Caki2 (cell line): ENCODE results near the gene ZMIZ2. TPM values are rescaled to one million over a fixed set of nuclear protein-coding genes. Genes with fewer than 3 reads are reported as not detected.
"Not testable (repeated sequence)": the region's sequence is repeated elsewhere in the genome, so short reads cannot be mapped to it uniquely, and the experiment has no call there.

ENCODE experiments used
- DNase-seq: peaks from one replicate; pipeline ENCODE4 v3.0.0-alpha.2; 2015; ENCODE audit warnings: low read depth
- in situ Hi-C: cut with HindIII; loops from 2 replicates; pipeline ENCODE4 v1.10.0; 2016; ENCODE audit warnings: low sequenced_read_pairs, low pct_unique_long_range_greater_than_20kb, mixed read lengths
- total RNA-seq: library from RNA; depleted of rRNA; stranded (reverse); fragments of >200 nt; shearing (Covaris generic); gene quantifications from 2 replicates; pipeline ENCODE4 v1.2.3, GENCODE V29; 2014; ENCODE audit warnings: low replicate concordance

ZMIZ2 gene
- total RNA-seq, 1 experiment from 2014 or later: 4.6 TPM

GRCh38 chr7:44789990-44790389 lies 41.3 kb downstream of the ZMIZ2 start:
- in situ Hi-C loops: no loop called here
- DNase-seq: no peak

- in situ Hi-C loops: no loop called here
- peak; percentile 26 for DNase-seq
These were observed 42.9 kb downstream of the ZMIZ2 start for GRCh38 chr7:44791278-44792219.

DNA sequence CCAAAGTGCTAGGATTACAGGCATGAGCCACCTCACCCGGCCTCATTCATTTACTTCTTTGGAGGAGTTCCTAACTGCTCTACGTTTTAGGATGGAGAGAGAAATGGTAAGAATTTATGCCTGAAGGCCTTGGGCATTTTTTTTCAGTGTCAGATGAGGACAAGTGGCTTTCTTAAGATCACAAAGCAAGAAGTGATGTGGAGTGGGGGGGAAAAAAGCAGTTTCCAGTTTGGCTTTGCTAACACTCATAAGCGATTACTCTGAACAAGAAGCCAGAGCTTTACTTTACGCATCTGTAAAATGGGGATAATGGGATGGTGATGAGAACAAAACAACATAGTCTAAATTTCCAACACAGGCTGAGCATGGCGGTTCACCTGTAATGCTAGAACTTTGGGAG lies 45.3 kb downstream of the ZMIZ2 start:
- in situ Hi-C loops: no loop called here
- DNase-seq: peak; percentile 25

GRCh38 chr7:44794331-44794730 lies 45.7 kb downstream of the ZMIZ2 start:
- DNase-seq: no peak
- in situ Hi-C loops: no loop called here

DNA sequence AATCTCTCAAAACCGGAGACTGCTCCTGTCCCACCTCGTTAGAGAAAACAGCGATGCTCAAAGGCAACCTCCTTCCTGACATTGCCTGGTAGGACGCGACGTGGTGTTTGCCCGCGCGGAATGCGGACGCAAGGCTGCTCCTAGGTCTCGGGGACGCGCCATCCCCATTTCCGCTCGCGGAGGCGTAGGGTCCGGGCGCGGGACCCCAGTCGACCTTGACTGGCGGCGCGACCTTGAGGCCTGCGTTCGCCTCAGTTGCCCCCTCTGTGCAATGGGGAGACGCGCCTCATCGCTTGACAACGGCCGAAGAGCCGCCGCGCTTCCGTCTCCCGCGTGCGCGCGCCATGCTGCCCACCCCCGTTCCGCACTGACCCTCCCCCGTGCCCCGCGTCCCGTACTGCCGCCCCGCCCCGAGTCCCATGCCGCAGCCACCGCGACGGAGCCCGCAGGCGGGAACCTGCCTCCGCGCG lies 47.4 kb downstream of the ZMIZ2 start:
- in situ Hi-C loops: no loop called here
- DNase-seq: peak; percentile 83

- in situ Hi-C loops: no loop called here
- DNase-seq: peak; percentile 95
These were observed 48.1 kb downstream of the ZMIZ2 start, which contains the start of gene PPIA for GRCh38 chr7:44796504-44797328. TSS of gene PPIA (plus strand) at chr7:44796681. CDS start at chr7:44796725, 44 bp downstream.

DNA sequence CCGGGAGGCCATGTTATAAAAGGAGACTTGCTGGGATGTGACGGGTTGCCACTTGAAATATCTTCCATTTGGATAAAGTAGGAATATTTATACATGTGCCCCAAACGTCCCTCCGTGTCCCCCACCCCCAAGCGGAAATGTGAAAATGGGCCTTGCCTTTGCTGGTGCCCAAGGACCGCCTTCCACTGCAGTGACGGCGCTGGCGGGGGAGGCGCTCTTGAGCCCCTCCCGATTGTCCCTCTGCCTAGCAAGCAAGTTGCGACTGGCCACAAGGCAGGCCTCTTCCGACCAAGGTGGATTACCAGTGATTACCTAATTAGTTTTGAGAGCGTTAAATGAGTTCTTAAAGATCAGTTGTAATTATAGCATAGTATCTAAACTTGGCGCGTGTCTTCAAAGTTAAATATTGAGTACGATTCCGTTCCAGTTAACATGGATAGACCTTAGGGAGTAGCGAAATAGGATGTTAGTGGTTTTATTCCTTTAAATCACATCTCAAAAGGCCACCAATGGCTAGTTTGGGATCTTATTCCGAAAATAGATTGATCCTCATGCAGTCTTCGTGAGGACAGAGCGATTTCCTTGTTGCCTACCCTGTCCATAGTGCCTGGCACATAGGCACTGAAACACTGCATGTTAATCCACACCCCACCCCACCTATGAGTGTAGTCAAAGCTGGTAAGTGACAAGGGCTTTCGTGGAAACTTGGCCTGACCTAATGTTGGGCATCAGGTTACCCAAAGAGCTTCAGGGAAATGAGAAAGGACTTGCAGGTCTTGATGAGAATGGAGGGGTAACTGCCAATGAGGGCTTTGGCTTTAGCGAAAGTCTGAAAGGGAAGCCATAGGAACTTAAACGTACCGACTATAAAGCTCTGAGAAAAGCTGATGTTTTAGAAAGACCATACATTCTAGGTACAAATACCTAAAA lies 48.9 kb downstream of the ZMIZ2 start:
- DNase-seq: peak; percentile 86
- in situ Hi-C loops: no loop called here

- in situ Hi-C loops: no loop called here
- no peak for DNase-seq
These were observed 50.1 kb downstream of the ZMIZ2 start for GRCh38 chr7:44798649-44799305.

DNA sequence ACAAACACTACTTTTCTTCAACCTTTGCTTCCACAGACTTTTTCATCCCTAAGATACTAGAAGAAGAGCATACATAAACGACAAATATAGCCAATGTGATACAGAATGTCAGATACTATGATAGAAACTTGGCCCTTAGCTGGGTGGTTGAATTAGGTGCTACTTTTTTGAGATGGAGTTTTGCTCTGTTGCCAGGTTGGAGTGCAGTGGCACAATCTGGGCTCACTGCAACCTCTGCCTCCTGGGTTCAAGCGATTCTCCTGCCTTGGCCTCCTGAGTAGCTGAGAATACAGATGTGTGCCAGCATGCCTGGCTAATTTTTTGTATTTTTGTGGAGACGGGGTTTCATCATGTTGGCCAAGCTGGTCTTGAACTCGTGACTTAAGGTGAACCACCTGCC lies 51.3 kb downstream of the ZMIZ2 start:
- in situ Hi-C loops: no loop called here
- no peak for DNase-seq

- DNase-seq: no peak
- in situ Hi-C loops: no loop called here
These were observed 53.2 kb downstream of the ZMIZ2 start for GRCh38 chr7:44801890-44802289.

GRCh38 chr7:44802418-44803025 lies 53.9 kb downstream of the ZMIZ2 start:
- in situ Hi-C loops: no loop called here
- DNase-seq: no peak

DNA sequence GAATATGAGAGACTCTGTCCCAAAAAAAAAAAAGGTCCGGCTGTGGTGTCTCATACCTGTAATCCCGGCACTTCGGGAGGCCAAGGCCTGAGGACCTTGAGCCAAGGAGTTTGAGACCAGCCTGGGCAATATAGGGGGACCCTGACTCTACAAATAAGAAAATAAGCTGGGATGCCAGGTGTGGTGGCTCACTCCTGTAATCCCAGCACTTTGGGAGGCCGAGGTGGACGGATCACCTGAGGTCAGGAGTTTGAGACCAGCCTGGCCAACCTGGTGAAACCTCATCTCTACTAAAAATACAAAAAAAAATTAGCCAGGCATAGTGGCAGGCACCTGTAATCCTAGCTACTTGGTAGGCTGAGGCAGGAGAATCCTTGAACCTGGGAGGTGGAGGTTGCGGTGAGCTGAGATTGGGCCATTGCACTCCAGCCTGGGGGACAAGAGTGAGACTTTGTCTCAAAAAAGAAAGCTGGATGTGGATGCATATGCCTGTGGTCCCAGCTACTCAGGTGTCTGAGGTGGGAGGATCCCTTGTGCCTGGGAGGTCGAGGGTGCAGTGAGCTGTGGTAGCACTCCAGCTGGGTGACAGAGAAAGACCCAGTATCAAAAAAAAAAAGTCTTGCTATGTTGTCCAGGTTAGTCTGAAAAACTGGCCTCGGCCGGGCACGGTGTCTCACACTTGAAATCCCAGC lies 55.3 kb downstream of the ZMIZ2 start:
- in situ Hi-C loops, DNase-seq: not testable (repeated sequence)

DNA sequence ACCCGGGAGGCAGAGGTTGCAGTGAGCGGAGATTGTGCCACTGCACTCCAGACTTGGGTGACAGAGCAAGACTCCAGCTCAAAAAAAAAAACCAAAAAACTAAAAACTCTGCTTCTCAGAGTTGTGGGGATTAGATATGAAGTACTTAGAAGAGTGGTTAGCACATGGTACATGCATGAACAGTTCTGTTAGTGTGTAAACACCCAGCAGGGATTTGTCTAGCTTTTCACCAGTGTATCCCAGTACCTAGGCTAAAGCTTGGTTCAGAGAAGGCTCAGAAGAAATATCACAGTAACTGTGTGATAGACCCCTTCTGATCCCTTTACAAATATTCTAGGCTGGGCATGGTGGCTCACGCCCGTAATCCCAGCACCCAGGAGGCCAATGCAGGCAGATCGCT lies 57.3 kb downstream of the ZMIZ2 start:
- DNase-seq: no peak
- in situ Hi-C loops: no loop called here

GRCh38 chr7:44808914-44809393 lies 60.3 kb downstream of the ZMIZ2 start:
- in situ Hi-C loops: no loop called here
- DNase-seq: no peak

GRCh38 chr7:44811093-44811492 lies 62.4 kb downstream of the ZMIZ2 start:
- no peak for DNase-seq
- in situ Hi-C loops: no loop called here

DNA sequence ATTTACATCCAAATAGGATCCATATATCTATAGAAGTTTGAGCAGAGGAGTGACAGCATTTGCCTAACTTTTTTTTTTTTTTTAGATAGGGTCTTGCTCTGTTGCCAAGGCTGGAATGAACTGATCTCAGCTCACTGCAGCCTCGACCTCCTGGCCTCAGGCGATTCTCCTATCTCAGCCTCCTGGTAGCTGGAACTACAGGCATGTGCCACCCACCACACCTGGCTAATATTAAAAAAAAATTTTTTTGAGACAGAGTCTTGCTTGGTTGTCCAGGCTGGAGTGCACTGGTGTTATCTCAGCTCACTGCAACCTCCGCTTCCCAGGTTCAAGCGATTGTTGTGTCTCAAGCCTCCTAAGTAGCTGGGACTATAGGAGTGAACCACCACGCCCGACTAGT lies 62.9 kb downstream of the ZMIZ2 start:
- no peak for DNase-seq
- in situ Hi-C loops: no loop called here
